BLaER1 treated with 17β-estradiol and CSF1 and Interleukin-3, amounts not matched to agents 10 nM and 100 nM (cell line): ENCODE data around the gene JUNB.

ENCODE experiments used
- H3K27ac ChIP-seq, 11 experiments: shearing (Covaris generic); formaldehyde crosslinking; 2 replicates each; pipeline ENCODE4 v1.8.1; 2022
- H3K27me3 ChIP-seq, 11 experiments: shearing (Covaris generic); formaldehyde crosslinking; 2 replicates each; pipeline ENCODE4 v1.8.1; 2022
- H3K36me3 ChIP-seq, 11 experiments: shearing (Covaris generic); formaldehyde crosslinking; 2 replicates each; pipeline ENCODE4 v1.8.1; 2022
- H3K4me1 ChIP-seq, 10 experiments: shearing (Covaris generic); formaldehyde crosslinking; 2 replicates each; pipeline ENCODE4 v1.8.1; 2022
- H3K4me2 ChIP-seq, 11 experiments: shearing (Covaris generic); formaldehyde crosslinking; 2 replicates each; pipeline ENCODE4 v1.8.1; 2022
- H3K4me3 ChIP-seq, 10 experiments: shearing (Covaris generic); formaldehyde crosslinking; 2 replicates each; pipeline ENCODE4 v1.8.1; 2022
- H3K9ac ChIP-seq, 11 experiments: shearing (Covaris generic); formaldehyde crosslinking; 2 replicates each; pipeline ENCODE4 v1.8.1; 2022
- H3K9me3 ChIP-seq, 11 experiments: shearing (Covaris generic); formaldehyde crosslinking; replicated peaks in 1 of 11; 2 replicates each; pipeline ENCODE4 v1.8.1; 2022
- H4K20me1 ChIP-seq, 11 experiments: shearing (Covaris generic); formaldehyde crosslinking; 2 replicates each; pipeline ENCODE4 v1.8.1; 2022
- Cebpa-rat ChIP-seq, 11 experiments: shearing (Covaris generic); IDR thresholded peaks; 2 replicates each; pipeline ENCODE4 v1.8.1; 2022

The JUNB gene

DNA sequence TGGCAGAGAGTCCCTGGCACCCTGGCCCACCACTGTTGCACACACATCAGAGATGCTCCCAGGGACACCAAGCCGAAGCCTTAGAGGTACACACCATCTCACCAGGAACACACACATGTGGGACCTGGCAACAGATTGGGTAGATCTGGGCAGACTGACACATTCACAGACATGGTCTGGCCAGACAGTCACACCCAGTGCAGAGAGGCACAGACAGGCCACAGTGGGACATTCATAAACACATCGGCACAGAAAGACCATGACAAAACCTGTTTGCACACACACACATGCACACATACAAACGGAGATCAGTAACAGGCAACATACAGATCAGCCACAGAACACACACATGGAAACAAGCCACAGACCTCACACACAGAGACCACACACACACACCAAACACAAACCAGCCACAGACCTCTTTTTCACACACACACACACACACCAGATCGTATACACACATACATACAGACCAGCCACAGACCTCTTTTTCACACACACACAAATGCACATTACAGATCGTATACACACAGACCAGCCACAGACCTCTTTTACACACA, 6.3 kb upstream of the JUNB start:
- TF ChIP-seq Cebpa-rat (IDR thresholded peaks at IDR 0.05), result no peak
- Histone ChIP-seq H3K4me1 (peaks cover 75 to 87% (median 85%) of the 10 kb centered on the region in 10 experiments), H3K36me3 (no peaks in the 10 kb centered on the region), H4K20me1 (no peaks in the 10 kb centered on the region), H3K4me2 (peak overlapping the region; percentile 90 to 100 (median 99)), H3K9me3 (no peaks in the 10 kb centered on the region), H3K27ac (peak overlapping the region; percentile 98 to 100 (median 99)), H3K4me3 (peak overlapping the region in 3 of 10 experiments; percentile 15 to 47 (median 35); a peak in 6 of 20 replicates), H3K27me3 (no peaks in the 10 kb centered on the region), H3K9ac (peak overlapping the region; percentile 92 to 99 (median 96))

DNA sequence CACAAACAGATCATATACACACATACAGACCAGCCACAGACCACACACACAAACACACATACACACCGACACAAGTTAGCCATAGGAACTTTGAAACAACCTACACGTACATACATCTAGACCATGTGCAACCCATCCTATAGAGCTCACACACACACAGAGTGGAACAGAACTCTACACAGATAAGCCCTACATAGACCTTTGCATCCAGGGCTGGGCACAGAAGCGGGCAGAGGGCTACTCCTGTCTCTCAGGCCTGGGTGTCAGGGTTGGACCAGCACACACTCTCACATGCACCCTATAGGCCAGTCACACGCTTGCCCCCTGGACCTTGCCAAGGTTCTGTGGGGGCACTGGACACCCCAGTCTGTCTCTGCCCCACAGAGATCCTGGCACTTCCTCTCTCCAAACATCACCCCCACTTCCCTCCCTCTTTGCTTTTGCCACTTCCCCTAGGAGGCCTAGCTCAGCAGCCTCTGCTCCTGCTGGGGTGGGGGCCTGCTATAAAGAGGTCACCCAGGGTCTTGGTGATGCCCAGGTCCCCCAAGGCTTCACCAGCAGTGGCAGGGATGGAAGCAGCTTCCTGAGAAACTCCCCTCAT, 5.8 kb upstream of the JUNB start:
- no peak for TF ChIP-seq Cebpa-rat (IDR thresholded peaks at IDR 0.05)
- no peaks in the 10 kb centered on the region for H4K20me1 ChIP-seq
- H3K4me1 ChIP-seq, result peaks cover 72 to 88% (median 86%) of the 10 kb centered on the region in 10 experiments
- no peaks in the 10 kb centered on the region for H3K9me3 ChIP-seq
- peak overlapping the region; percentile 98 to 100 (median 99) for H3K27ac ChIP-seq
- no peaks in the 10 kb centered on the region for H3K27me3 ChIP-seq
- peak overlapping the region in 8 of 10 experiments; percentile 8 to 49 (median 30); a peak in 10 of 20 replicates for H3K4me3 ChIP-seq
- H3K4me2 ChIP-seq, result peak overlapping the region; percentile 90 to 100 (median 99)
- no peaks in the 10 kb centered on the region for H3K36me3 ChIP-seq
- peak overlapping the region; percentile 92 to 99 (median 96) for H3K9ac ChIP-seq

DNA sequence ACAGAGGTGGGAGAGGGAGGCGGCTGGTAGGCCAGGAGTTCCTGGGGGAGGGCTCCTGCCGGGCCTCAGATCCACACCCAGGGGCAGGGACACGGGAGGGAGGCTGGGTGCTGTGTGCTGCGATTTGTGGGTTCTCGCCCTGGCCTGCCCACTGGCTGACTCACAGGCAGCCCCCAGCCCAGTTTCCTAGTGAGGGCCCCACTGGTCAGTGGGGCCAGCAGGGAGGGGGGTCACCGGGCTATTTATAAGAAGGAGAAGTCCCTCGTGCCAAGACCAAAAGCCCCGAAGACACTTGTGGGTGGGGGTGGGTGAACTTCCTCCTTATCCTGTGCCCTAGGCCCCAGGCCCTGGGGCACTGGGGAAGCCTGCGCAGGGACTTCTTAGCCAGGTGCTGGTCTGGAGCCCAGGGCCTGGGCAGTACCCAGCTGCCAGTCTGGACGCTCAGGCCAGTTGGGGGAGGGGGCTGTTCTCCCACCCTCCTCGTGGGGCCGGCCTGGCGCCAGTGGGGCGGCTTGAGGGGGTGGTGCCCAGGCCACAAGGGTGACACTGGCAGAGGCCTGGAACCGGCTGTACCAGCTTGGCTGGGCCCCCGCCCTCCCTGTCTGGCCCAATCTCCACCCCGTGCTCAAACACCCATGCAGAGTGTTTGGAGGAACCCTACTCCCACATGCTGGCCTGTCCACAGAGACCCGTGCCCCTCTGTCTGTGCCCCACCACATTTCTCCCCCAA, 5.0 kb upstream of the JUNB start:
- Histone ChIP-seq H4K20me1 (no peaks in the 10 kb centered on the region; a peak in 1 of 22 replicates), H3K36me3 (no peaks in the 10 kb centered on the region), H3K27me3 (no peaks in the 10 kb centered on the region), H3K9me3 (no peaks in the 10 kb centered on the region), H3K4me3 (peak overlapping the region in 8 of 10 experiments; percentile 8 to 49 (median 30); a peak in 12 of 20 replicates), H3K4me2 (peak overlapping the region; percentile 90 to 100 (median 99)), H3K9ac (peak overlapping the region; percentile 92 to 99 (median 96)), H3K27ac (peak overlapping the region; percentile 98 to 100 (median 99)), H3K4me1 (peaks cover 71 to 92% (median 90%) of the 10 kb centered on the region in 10 experiments)
- no peak for TF ChIP-seq Cebpa-rat (IDR thresholded peaks at IDR 0.05)

DNA sequence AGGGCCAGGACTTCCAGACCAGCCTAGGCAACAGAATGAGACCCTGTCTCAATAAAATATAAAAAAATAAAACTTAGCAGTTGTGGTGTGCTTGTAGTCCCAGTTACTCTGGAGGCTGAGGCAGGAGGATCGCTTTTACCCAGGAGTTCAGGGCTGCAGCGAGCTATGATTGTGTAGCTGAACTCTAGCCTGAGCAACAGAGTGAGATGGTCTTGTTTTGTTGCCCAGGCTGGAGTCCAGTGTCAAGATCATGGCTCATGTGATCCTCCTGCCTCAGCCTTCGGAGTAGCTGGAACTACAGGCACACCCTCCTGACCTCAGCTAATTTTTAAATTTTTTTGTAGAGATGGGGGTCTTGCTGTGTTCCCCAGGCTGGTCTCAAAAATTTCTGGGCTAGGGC, 4.3 kb upstream of the JUNB start:
- peaks cover 0 to under 1% (median 0%) of the 10 kb centered on the region in 11 experiments; a peak in 1 of 22 replicates for H3K36me3 ChIP-seq
- no peaks in the 10 kb centered on the region for H3K9me3 ChIP-seq
- no peaks in the 10 kb centered on the region for H3K27me3 ChIP-seq
- peak overlapping the region in 6 of 10 experiments; percentile 12 to 49 (median 33); a peak in 7 of 20 replicates for H3K4me3 ChIP-seq
- TF ChIP-seq Cebpa-rat (IDR thresholded peaks at IDR 0.05), result no peak
- peaks cover 65 to 86% (median 83%) of the 10 kb centered on the region in 10 experiments for H3K4me1 ChIP-seq
- H3K27ac ChIP-seq, result peak overlapping the region; percentile 98 to 100 (median 99)
- H3K9ac ChIP-seq, result peak overlapping the region; percentile 92 to 99 (median 96)
- H4K20me1 ChIP-seq, result peaks cover 5 to 6% (median 6%) of the 10 kb centered on the region in 11 experiments
- peak overlapping the region; percentile 90 to 100 (median 99) for H3K4me2 ChIP-seq

DNA sequence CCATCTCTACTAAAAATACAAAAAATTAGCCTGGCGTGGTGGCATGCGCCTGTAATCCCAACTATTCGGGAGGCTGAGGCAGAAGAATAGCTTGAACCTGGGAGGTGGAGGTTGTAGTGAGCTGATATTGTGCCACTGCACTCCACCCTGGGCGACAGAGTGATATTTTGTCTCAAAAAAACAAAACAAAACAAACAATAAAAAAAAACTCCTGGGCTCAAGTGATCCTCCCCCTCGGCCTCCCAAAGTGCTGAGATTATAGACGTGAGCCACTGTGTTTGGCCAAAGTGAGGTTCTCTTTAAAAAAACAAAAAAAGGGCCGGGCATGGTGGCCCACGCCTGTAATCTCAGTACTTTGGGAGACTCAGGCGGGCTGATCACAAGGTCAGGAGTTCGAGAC, 3.8 kb upstream of the JUNB start:
- Histone ChIP-seq H3K9me3 (no peaks in the 10 kb centered on the region), H3K27me3 (no peaks in the 10 kb centered on the region), H4K20me1 (peaks cover 10 to 12% (median 11%) of the 10 kb centered on the region in 11 experiments), H3K27ac (peak overlapping the region; percentile 98 to 100 (median 99)), H3K4me2 (peak overlapping the region; percentile 90 to 100 (median 99)), H3K4me1 (peaks cover 61 to 81% (median 78%) of the 10 kb centered on the region in 10 experiments), H3K36me3 (peaks cover 0 to 5% (median 0%) of the 10 kb centered on the region in 11 experiments; a peak in 5 of 22 replicates), H3K4me3 (no peak overlapping the region), H3K9ac (peak overlapping the region; percentile 92 to 99 (median 96); a peak in 21 of 22 replicates)
- TF ChIP-seq Cebpa-rat (IDR thresholded peaks at IDR 0.05), result no peak

DNA sequence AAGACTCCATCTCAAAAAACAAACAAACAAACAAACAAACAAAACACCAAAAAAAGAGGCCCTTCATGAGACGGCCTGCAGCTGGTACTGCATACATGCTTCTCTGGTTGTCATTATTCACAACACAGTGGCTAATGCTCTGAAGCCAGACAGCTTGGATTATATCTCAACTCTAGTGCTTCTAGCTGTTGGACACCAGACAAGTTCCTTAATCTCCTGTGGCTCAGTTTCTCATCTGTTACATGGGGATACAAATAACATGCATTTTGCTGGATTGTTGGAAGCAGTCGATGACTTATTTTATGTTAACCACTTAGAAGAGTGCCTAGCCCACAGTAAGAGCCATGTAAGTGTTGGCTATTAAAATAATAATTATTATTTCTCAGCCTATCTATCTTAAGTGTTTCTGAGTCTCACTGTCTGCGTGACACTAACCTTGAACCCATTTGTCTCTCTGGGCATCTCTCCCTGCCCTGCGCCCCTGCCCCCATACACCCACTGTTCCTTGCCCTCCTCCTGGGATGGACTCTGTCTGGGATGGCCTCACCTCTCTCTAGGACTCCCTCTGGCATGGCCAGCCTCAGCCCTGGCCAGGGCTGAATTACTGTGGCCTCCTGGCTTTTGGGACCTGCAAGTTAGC, 3.1 kb upstream of the JUNB start:
- Histone ChIP-seq H3K4me2 (peak overlapping the region; percentile 90 to 100 (median 99)), H4K20me1 (peaks cover 17 to 19% (median 18%) of the 10 kb centered on the region in 11 experiments), H3K9me3 (no peaks in the 10 kb centered on the region), H3K4me3 (peak overlapping the region; percentile 90 to 98 (median 96)), H3K27me3 (no peaks in the 10 kb centered on the region), H3K36me3 (peaks cover 0 to 12% (median 0%) of the 10 kb centered on the region in 11 experiments; a peak in 8 of 22 replicates), H3K27ac (peak overlapping the region; percentile 98 to 100 (median 99)), H3K4me1 (peaks cover 59 to 74% (median 72%) of the 10 kb centered on the region in 10 experiments), H3K9ac (peak overlapping the region; percentile 92 to 99 (median 98))
- no peak for TF ChIP-seq Cebpa-rat (IDR thresholded peaks at IDR 0.05)

DNA sequence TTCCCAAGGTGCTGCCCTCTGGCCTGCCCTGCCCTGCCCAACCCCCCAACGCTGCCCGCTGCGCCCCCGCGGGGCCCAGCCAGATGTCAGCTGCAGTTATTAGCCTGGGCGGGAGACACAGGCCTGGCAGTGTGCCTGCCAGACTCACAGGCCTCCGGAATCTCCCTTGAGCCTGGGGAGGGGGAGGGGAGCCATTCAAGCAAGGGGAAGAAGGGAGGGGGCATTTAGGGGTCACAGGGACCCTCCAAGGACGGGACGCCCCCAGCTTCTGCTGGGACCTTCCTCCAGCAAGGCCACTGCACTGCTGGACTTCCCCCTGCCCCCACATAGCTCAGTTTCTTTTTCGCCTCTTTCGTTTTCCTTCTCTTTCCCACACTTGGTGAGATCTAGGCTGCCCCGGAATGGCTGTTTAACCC, 2.6 kb upstream of the JUNB start:
- Histone ChIP-seq H3K27ac (peak overlapping the region; percentile 98 to 100 (median 99)), H3K4me1 (peaks cover 54 to 69% (median 67%) of the 10 kb centered on the region in 10 experiments), H4K20me1 (peaks cover 18 to 21% (median 20%) of the 10 kb centered on the region in 11 experiments)

More for the DNA sequence above, 2.6 kb upstream of the JUNB start:
- peak overlapping the region; percentile 92 to 99 (median 98) for H3K9ac ChIP-seq
- H3K9me3 ChIP-seq, result no peaks in the 10 kb centered on the region
- H3K27me3 ChIP-seq, result no peaks in the 10 kb centered on the region
- H3K4me3 ChIP-seq, result peak overlapping the region; percentile 90 to 98 (median 96)
- H3K4me2 ChIP-seq, result peak overlapping the region; percentile 90 to 100 (median 99)
- no peak for TF ChIP-seq Cebpa-rat (IDR thresholded peaks at IDR 0.05)
- peaks cover 0 to 12% (median 0%) of the 10 kb centered on the region in 11 experiments; a peak in 8 of 22 replicates for H3K36me3 ChIP-seq
